Ovary (tissue), 3 donors: ENCODE data around the gene TMOD4.

Experiments
- CTCF ChIP-seq, 3 donors: fragments of 450-650 bp in 2 of 3; fragments of 200-600 bp in 1 of 3; IDR thresholded peaks; one replicate each; pipeline versions ENCODE4 v1.5.1 to v1.8.0; 2016 to 2022; ENCODE audit warnings: antibody characterized with exemption in 3 of 3, mild to moderate bottlenecking in 1 of 3
- EP300 ChIP-seq: sonication (generic); formaldehyde crosslinking; IDR thresholded peaks from one replicate; pipeline ENCODE4 v1.6.1; 2017; ENCODE audit warnings: antibody characterized with exemption
- POLR2A ChIP-seq: fragments of 450-650 bp; IDR thresholded peaks from one replicate; pipeline ENCODE4 v1.6.1; 2017; ENCODE audit warnings: antibody characterized with exemption, mild to moderate bottlenecking, moderate library complexity
- donor health status: DM: no; HTN: no; CAD: no.

- TF ChIP-seq CTCF (IDR thresholded peaks at IDR 0.05) (peak in 2 of 3 donors; percentile 30 to 63), EP300 (no peak), POLR2A (peak; percentile 43)
These were observed 14.1 kb upstream of the TMOD4 start, which contains the start of gene VPS72 for GRCh38 chr1:151189637-151190445.
